Skin of body (tissue), 3 donors: ENCODE measurements around the gene HMGXB3. TPM values are rescaled to one million over a fixed set of nuclear protein-coding genes. Genes with fewer than 3 reads are reported as not detected.
"Not testable (repeated sequence)": the region's sequence is repeated elsewhere in the genome, so short reads cannot be mapped to it uniquely, and the experiment has no call there.

Source experiments
- DNase-seq: peaks from one replicate; lab custom pipeline; 2025; lab: John Stamatoyannopoulos, UW
- small RNA-seq: library from RNA; depleted of rRNA; stranded (forward); fragments of <200 nt; gene quantifications from one replicate; pipeline ENCODE3, GENCODE V24; 2014; ENCODE audit warnings: low replicate concordance
- total RNA-seq: library from RNA; depleted of rRNA; stranded (reverse); fragments of >200 nt; gene quantifications from one replicate; pipeline ENCODE4 v1.2.3, GENCODE V29; 2014

HMGXB3 gene
- total RNA-seq, 1 donor from 2014 or later: 26.9 TPM

DNA sequence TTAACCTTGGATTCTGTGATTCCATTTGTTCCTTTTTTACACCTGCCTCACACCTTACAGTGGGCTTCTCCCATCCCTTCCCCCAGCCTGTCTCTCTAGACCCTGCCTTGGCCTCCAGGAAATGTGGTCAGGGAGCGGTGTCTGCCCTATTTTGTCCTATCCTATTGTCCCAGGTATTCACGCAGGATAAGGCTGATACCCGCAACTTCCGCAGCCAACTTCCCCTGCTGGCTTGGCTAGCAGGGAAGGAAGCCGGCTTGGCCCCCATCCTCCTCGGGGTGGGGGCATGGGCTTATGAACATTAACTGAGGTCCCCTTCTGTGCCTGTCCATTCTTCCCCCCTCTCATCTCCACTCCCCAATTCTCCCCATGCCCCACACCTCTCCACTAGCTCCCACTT is 82.3 kb downstream of the HMGXB3 start:
- DNase-seq: no peak

DNA sequence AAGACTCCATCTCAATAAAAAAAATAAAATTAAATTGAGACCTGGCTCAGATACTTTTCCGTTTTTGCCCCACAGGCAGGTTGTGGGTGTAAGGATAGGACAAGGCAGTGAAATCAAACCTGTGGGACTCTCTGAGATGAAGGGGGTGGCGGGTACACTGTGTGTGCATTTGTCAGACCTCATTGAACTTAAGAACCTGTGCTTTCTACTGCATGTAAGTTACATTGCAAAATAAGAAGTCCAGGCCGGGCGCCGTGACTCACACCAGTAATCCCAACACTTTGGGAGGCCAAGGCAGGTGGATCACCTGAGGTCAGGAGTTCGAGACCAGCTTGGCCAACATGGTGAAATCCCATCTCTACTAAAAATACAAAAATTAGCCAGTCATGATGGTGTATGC is 84.2 kb downstream of the HMGXB3 start:
- DNase-seq: not testable (repeated sequence)

DNA sequence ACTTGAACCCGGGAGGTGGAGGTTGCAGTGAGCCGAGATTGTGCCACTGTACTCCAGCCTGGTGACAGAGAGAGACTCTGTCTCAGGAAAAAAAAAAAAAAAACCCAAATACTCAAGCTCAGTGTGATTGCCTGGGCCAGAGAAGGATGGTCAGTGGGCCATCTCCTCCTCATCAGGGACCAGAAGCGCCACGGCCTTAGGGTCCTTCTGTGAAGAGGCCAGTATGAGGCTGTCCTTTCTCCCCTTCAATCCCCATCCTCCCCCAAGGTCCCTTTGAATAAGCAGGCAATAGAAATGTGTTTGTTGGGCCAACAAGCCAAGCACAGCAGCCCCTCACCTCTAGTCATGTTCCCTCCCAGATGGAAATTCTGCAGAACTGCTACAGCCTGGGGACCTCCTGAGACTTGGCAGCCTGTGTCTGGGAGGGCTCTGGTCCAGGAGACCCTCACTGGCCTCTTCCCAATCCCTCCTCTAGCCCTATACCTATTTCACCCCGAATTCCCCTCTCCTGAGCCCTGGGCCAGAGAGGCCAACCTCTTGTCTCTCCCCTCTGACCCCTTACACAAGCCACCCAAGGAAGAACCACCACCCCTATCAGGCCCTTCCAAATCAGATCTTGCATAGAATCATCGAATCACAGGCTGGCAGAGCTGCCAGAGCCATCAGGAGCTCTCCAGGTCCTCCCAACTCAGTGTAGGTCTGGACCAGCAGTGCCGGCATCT is 84.8 kb downstream of the HMGXB3 start:
- no peak for DNase-seq

DNA sequence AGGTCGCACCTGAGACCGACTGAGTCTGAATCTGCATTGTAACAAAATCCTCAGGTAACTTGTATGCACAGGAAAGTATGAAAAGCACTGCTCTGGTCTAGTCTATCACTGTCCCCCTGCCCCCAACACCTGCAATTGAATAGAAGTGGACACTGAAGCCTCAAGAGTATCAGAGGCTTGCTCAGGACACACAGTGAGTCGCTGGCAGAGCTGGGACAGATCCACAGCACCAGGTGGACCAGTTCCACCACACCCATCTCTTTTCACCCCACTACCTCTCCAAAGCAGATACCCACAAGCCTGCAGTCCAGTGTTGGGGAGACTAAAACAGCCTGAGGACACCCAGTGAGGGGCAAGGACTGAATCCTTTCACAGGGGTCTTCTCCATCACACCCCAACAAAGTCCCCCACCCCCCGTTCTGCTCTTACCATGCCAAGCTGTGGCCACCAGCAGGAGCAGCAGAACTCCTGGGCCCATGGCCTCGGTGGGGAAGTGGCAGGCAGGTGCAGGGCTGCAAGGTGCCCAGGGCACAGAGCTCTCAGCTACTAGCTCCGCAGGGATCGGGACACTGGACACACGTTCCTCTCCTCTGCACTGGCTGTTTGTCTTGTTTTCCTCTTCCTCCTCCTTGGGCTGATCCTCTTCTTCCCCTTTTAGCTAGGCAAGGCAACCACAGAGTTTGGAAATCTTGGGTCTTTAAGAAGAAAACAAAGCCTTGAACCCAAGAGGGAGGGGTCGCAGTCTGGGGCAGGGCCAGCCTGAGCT is 85.6 kb downstream of the HMGXB3 start, which contains the start of gene CSF1R:
Gene CSF1R (minus strand): TSS at position 605 of the 766 bp plus-strand sequence. CDS start 127 bp downstream, at position 478.
- DNase-seq: no peak

DNA sequence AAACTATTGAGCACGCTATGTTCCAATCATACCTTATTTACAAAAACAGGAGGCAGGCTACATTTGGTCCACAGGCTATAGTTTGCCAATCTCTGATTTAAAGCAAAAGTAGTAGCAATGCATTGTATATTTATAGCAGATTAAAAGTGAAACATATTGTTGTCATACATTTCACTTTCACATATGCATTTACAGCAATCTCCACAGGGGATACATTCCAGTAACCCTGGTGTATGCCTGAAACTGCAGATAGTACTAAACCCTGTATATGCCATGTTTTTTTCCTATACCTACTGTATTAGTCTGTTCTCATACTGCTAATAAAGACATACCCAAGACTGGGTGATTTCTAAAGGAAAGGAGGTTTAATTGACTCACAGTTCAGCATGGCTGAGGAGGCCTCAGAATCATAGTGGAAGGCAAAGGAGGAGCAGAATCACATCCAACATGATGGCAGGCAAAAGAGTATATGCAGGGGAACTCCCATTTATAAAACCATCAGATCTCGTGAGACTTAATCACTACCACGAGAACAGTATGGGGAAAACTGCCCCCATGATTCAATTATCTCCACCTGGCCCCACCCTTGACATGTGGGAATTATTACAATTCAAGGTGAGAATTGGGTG is 91.7 kb downstream of the HMGXB3 start:
- no peak for DNase-seq

DNA sequence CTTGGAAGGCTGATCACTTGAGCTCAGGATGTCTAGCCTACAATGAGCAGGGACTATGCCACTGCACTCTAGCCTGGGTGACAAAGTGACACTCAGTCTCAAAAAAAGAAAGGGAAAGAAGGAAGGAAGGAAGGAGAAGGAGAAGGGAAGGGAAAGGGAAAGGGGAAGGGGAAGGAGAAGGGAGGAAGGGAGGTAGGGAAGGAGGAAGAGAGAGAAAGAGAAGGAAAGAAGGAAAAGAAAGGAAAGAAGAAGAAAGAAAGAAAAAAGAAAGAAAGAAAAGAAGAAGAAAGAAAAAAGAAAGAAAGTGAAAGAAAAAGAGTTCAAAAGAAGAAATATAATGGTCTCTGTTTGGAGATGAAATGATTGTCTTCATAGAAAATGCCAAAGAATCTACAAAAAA is 96.6 kb downstream of the HMGXB3 start:
- no peak for DNase-seq

DNA sequence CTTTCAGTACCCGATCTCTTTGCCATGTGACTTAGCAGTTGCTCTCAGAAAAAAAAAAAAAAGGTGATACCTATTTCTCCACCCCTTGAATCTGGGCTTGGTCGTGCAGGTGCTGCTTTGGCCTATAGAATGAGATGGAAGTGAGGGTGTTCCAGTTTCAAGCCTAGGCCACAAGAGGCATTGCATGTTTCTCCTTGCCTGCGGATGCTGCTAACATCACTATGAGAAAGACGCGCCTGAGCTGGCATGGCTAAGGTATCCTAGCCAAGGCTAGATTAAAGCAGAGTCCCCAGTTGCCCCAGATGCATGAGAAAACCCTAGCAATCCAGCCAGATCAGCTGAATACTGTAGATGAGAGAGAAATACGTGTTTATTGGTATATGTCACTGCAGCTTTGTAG is 100.5 kb downstream of the HMGXB3 start:
- no peak for DNase-seq

Small RNA genes within 50 kb of the gene (small RNA-seq; reads per million reads assigned to genes)
- gene RF00019: not detected

Other genes with a start within 250 kb of the HMGXB3 start
- not detected for gene PDE6A, start 55.9 kb upstream of the HMGXB3 start, total RNA-seq
- gene SLC26A2, start 40.0 kb upstream of the HMGXB3 start, total RNA-seq: 17.6 TPM
- gene TIGD6, start 85 bp upstream of the HMGXB3 start, total RNA-seq: 3.4 TPM
- 21.2 TPM for gene CSF1R, start 85.8 kb downstream of the HMGXB3 start, total RNA-seq
- 90.9 TPM for gene PDGFRB, start 155.1 kb downstream of the HMGXB3 start, total RNA-seq
- gene CDX1, start 166.0 kb downstream of the HMGXB3 start, total RNA-seq: 0.49 TPM
- not detected for gene SLC6A7, start 189.3 kb downstream of the HMGXB3 start, total RNA-seq